GM23338 (cell line): ENCODE data around the gene SHFL.

Experiments used
- EZH2phosphoT487 ChIP-seq: fragments of 200-600 bp; sonication (generic); IDR thresholded peaks from one replicate; pipeline ENCODE4 v1.8.1; 2018; ENCODE audit warnings: antibody characterized with exemption; ENCODE audit not compliant: unreplicated experiment
- TF ChIP-seq, protein P1 (sequence below), 2 experiments: fragments of 200-600 bp in 1 of 2; sonication (generic) in 1 of 2; conservative IDR thresholded peaks; 2 replicates each; pipeline versions ENCODE4 v1.5.1 to v1.6.1; 2016 to 2017; ENCODE audit warnings: antibody characterized with exemption in 2 of 2, low read depth in 2 of 2, mild to moderate bottlenecking in 2 of 2, moderate library complexity in 1 of 2

GRCh38 chr19:10106100-10106936, 20.2 kb downstream of the SHFL start, which contains the start of gene PPAN:
- TF ChIP-seq, protein P1, sequence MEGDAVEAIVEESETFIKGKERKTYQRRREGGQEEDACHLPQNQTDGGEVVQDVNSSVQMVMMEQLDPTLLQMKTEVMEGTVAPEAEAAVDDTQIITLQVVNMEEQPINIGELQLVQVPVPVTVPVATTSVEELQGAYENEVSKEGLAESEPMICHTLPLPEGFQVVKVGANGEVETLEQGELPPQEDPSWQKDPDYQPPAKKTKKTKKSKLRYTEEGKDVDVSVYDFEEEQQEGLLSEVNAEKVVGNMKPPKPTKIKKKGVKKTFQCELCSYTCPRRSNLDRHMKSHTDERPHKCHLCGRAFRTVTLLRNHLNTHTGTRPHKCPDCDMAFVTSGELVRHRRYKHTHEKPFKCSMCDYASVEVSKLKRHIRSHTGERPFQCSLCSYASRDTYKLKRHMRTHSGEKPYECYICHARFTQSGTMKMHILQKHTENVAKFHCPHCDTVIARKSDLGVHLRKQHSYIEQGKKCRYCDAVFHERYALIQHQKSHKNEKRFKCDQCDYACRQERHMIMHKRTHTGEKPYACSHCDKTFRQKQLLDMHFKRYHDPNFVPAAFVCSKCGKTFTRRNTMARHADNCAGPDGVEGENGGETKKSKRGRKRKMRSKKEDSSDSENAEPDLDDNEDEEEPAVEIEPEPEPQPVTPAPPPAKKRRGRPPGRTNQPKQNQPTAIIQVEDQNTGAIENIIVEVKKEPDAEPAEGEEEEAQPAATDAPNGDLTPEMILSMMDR (conservative IDR thresholded peaks at IDR 0.05; ENCODE audit: low read depth in 2 of 2): no peak
- no peak for TF ChIP-seq EZH2phosphoT487
